NCI-H526 treated with DMSO at 0.1 percent for 48 hours (cell line): Measurements from ENCODE around the gene TUBA4B.
"Not testable (repeated sequence)": the region's sequence is repeated elsewhere in the genome, so short reads cannot be mapped to it uniquely, and the experiment has no call there.

ENCODE experiments used
- DNase-seq: peaks from one replicate; lab custom pipeline; 2025; lab: John Stamatoyannopoulos, UW

Gene TUBA4B

DNA sequence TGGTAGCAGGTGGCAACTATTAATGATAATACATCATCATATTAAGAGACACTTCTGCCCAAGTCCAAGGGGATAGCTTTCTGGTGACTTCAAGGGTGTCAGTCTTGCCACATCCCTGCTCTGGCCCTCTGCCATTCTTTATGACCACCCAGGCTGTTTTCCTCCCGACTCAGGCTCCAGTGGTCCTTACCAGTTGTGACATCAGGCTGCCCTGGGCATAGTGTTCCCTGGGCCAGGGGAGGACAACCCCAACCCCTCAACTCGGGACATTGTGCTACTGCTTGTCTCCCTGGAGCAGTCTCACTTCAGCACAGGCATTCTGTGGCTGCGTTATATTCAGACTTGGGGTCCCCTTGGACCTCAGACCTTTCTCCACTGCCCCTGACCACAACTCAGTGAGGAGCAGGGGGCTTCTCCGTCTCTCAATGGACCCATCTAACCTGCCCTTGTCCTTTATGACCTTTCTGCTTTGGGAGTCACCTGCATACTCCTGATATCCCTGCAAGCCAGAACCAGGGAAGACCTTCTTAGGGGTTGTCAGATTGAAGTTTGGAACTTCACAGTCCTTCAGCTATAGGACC is 39.0 kb downstream of the TUBA4B start:
- DNase-seq, result no peak

GRCh38 chr2:219292616-219293015 is 39.6 kb downstream of the TUBA4B start:
- no peak for DNase-seq

DNA sequence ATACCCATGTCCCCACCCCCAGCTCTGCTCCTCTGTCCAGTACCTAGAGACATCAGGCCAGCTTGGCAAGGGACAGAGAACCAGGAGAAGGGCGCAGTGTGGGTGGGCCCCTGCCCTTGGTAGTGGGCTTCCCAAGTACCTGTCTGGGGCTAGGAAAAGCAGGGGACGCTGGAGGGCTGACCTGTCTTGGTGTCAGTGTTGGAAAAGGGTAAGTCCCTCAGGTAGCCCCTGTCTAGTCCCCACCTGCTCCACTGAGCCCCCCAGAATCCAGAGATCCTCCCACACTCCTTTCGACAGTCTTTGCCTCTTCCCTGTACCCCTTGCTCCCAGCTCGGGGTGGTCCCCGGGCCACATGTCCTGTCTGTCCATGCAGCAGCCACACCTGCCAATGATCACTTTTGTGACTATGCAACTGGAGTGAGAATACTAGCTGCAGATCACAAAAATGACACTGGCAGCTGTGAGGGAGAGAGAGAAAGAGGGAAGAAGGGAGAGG is 40.7 kb downstream of the TUBA4B start:
- DNase-seq, result no peak

- DNase-seq, result peak; percentile 85
Measured at GRCh38 chr2:219294356-219295351, 41.6 kb downstream of the TUBA4B start.

DNA sequence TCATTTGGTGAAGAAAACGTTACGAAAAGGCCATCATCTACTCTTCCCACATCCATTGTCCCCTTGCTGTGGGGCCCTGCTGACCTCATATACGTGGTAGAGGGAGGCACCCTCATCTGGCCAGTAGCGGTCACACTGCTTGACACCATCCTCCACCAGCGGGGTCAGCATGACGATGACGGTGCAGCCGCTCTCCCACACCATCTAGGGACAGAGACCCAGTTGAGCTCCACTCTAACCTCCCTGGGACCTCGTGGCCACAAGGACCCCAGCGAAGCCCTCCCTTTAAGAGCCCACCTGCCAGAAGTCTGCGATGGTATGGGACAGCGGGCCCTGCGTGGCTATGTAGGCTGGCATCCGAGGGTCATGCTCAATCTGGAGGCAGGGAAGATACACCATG is 43.1 kb downstream of the TUBA4B start:
- no peak for DNase-seq

GRCh38 chr2:219296631-219297391 is 43.8 kb downstream of the TUBA4B start:
- DNase-seq, result no peak

GRCh38 chr2:219297766-219298456 is 44.9 kb downstream of the TUBA4B start:
- DNase-seq, result no peak

DNA sequence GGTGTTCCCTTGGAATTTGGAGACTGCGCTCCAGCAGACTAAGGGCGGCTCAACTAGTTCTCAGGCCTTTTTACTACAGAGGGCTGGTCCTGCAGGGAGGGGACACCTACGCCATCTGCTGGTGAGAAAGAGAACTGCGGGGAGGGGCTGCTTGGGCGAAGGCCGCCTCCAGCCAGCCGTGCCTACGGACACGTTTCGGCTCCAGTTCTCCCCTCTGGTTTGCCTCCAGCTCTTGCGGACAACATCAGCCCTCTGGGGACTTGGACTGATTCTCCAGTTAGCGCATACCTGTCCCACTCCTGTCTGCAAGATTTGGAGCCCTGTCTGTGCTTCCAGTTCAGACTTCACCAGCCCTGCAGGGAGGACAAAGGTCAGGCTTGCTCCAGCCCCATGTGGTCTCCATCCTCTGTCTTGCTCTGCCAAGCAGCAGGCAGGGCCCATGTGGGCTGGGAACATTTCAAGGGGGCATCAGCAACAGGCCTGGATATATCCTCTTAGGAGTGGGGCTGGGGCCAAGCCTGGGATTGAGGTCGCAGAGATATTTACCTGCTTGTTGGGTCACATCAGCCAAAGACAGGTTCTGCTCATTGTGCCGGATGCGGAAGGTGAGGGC is 45.8 kb downstream of the TUBA4B start:
- peak; percentile 36 for DNase-seq

GRCh38 chr2:219299372-219299760 is 46.3 kb downstream of the TUBA4B start:
- no peak for DNase-seq

- no peak for DNase-seq
Measured at GRCh38 chr2:219300022-219300421, 47.0 kb downstream of the TUBA4B start.

GRCh38 chr2:219302412-219302968 is 49.4 kb downstream of the TUBA4B start:
- no peak for DNase-seq

GRCh38 chr2:219304223-219304622 is 51.2 kb downstream of the TUBA4B start:
- DNase-seq, result no peak

- DNase-seq, result no peak
Measured at GRCh38 chr2:219306047-219306446, 53.0 kb downstream of the TUBA4B start.

- peak; percentile 26 for DNase-seq
Measured at GRCh38 chr2:219308142-219309101, 55.4 kb downstream of the TUBA4B start.

- peak; percentile 51 for DNase-seq
Measured at GRCh38 chr2:219309278-219309677, 56.2 kb downstream of the TUBA4B start, which contains the start of gene PTPRN. TSS of gene PTPRN (minus strand) at chr2:219309401. CDS start at chr2:219309332, 69 bp downstream.

DNA sequence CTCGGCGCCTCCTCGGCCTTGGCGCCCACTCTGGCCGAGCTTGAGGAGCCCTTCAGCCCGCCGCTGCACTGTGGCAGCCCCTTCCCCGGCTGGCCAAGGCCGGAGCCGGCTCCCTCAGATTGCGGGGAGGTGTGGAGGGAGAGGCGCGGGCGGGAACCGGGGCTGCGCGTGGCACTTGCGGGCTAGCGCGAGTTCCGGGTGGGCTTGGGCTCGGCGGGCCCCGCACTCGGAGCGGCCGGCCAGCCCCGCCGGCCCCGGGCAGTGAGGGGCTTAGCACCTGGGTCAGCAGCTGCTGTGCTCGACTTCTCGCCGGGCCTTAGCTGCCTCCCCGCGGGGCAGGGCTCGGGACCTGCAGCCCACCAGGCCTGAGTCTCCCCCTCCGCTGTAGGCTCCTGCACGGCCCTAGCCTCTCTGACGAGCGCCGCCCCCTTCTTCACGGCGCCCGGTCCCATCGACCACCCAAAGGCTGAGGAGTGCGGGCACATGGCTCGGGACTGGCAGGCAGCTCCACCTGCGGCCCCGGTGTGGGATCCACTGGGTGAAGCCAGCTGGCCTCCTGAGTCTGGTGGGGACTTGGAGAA is 59.7 kb downstream of the TUBA4B start:
- not testable (repeated sequence) for DNase-seq

DNA sequence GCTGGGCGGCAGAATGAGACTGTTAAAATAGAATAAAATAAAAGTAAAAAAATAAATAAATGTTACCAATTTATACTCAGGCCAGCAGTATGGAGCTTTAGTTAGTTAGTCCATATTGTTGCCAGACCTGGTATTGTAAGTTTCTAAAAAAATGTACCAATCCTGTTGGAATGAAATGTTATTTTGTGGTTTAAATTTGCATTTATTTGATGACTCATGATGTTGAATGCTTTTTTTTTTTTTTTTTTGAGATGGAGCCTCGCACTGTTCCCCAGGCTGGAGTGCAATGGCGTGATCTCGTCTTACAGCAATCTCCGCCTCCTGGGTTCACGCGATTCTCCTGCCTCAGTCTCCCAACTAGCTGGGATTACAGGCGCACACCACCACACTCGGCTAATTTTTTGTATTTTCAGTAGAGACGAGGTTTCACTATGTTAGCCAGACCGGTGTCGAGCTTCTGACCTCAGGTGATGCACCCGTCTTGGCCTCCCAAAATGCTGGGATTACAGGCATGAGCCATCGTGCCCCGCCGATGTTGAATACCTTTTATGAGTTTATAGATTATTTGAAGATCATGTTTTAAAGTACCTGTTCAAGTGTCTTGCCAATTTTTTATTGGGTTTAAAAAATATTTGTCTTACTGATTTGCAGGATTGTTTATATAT is 61.9 kb downstream of the TUBA4B start:
- no peak for DNase-seq
